Tongue (tissue), 2 donors: Measurements from ENCODE around the gene HIP1R. TPM values are rescaled to one million over a fixed set of nuclear protein-coding genes. Genes with fewer than 3 reads are reported as not detected.
"Not testable (repeated sequence)": the region's sequence is repeated elsewhere in the genome, so short reads cannot be mapped to it uniquely, and the experiment has no call there.

Experiments
- DNase-seq: peaks from one replicate; pipeline ENCODE4 v3.0.0-alpha.2; 2015
- total RNA-seq: library from RNA; depleted of rRNA; stranded (reverse); fragments of >200 nt; gene quantifications from one replicate; pipeline ENCODE4 v1.2.3, GENCODE V29; 2014

HIP1R gene
- 14.1 TPM for total RNA-seq

GRCh38 chr12:122834921-122835749, at the start of gene HIP1R:
Gene HIP1R, plus strand, starts transcription at chr12:122835457. Its CDS starts 94 bp downstream, at chr12:122835551.
- peak; percentile 50 for DNase-seq

GRCh38 chr12:122785503-122785902, 49.8 kb upstream of the HIP1R start:
- no peak for DNase-seq

- DNase-seq = no peak
Measured at GRCh38 chr12:122788387-122788786, 46.9 kb upstream of the HIP1R start.

- DNase-seq = no peak
Measured at GRCh38 chr12:122789637-122790036, 45.6 kb upstream of the HIP1R start.

GRCh38 chr12:122790393-122791075, 44.7 kb upstream of the HIP1R start:
- DNase-seq = no peak

- DNase-seq = peak; percentile 66
Measured at GRCh38 chr12:122793685-122794106, 41.6 kb upstream of the HIP1R start.

GRCh38 chr12:122795807-122796206, 39.5 kb upstream of the HIP1R start:
- no peak for DNase-seq

GRCh38 chr12:122799641-122800243, 35.5 kb upstream of the HIP1R start:
- DNase-seq = no peak

- DNase-seq = no peak
Measured at GRCh38 chr12:122803937-122804336, 31.3 kb upstream of the HIP1R start.

GRCh38 chr12:122804957-122805356, 30.3 kb upstream of the HIP1R start:
- not testable (repeated sequence) for DNase-seq

GRCh38 chr12:122807651-122808050, 27.6 kb upstream of the HIP1R start:
- DNase-seq = no peak

- DNase-seq = no peak
Measured at GRCh38 chr12:122811777-122812176, 23.5 kb upstream of the HIP1R start.

GRCh38 chr12:122813310-122813713, 21.9 kb upstream of the HIP1R start:
- DNase-seq = no peak

GRCh38 chr12:122819209-122819785, 16.0 kb upstream of the HIP1R start:
- DNase-seq = no peak

- DNase-seq = no peak
Measured at GRCh38 chr12:122820138-122820537, 15.1 kb upstream of the HIP1R start.

GRCh38 chr12:122820838-122821271, 14.4 kb upstream of the HIP1R start:
- DNase-seq = no peak

GRCh38 chr12:122823429-122823828, 11.8 kb upstream of the HIP1R start:
- no peak for DNase-seq

GRCh38 chr12:122825773-122826724, 9.2 kb upstream of the HIP1R start:
- DNase-seq = peak; percentile 35

- DNase-seq = no peak
Measured at GRCh38 chr12:122827258-122827657, 8.0 kb upstream of the HIP1R start.

- DNase-seq = no peak
Measured at GRCh38 chr12:122830517-122831214, 4.6 kb upstream of the HIP1R start.
